ENCODE measurements around the gene CLIC3.

- TF ChIP-seq POLR2A (IDR thresholded peaks at IDR 0.05; ENCODE audit: low read length) (no peak), GATA1 (IDR thresholded peaks at IDR 0.05; ENCODE audit: low read depth, low read length) (no peak)
Measured at GRCh38 chr9:136980669-136981478, 15.5 kb downstream of the CLIC3 start.

All from erythroblast (primary cell).